Activated T-helper 1 cell treated with anti-CD3 and anti-CD28 coated beads, Interleukin-2, amount 50 U/mL, for 16 hours (primary cell): ENCODE data around the gene FBRSL1.

Experiments
- DNase-seq, 2 donors: peaks; one replicate each; pipeline ENCODE4 v3.0.0-alpha.2; 2020; ENCODE audit warnings: low read depth in 1 of 2, low spot score in 1 of 2

FBRSL1 gene

DNA sequence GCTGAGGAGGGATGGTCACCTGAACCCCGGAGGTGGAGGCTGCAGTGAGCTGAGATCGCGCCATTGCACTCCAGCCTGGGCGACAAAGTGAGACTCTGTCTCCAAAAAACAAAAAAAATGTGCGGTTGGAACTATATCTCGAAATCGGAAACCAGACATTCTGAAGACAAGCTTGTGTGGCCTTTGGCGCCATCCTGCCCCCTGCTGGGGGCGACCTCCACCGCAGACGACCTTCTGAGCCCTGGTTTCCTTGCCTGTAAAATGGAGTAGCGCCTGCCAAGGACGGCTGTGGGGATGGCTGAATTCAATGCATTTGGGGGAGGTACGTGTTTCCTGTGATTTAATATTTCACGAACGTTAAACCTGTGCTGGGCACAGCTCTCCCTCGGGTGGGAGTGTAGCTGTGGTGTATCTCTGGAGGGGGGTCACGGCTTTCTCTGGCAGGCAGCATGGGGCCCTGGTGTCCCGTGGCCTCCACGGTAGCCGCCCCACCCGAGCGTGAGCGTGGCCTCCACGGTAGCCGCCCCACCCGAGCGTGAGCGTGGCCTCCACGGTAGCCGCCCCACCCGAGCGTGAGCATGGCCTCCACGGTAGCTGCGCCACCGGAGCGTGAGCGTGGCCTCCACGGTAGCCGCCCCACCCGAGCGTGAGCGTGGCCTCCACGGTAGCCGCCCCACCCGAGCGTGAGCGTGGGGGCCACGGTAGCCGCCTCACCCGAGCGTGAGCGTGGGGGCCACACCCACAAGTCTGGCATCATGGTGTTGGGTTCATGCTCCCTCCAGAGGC lies 65.1 kb downstream of the FBRSL1 start:
- DNase-seq = no peak

DNA sequence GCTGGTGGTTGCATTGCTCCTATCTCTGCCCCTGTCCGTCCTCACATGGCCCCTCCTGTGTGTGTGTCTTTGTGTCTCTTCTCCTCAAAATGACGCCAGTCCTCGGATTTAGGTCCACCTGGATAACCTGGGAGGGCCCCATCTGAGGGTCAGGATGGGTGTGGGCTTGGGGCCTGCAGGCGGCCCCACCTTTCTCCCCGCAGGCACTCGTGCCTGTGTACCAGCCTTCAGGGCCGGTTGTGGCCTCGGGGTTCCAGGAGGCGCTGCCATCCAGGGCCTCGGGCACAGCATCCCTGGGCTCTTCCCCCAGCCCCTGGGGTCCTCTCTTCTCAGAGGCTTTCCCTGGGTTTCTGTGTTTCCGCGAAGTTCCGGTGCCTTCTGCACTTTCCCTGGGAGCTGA lies 65.7 kb downstream of the FBRSL1 start:
- no peak for DNase-seq

DNA sequence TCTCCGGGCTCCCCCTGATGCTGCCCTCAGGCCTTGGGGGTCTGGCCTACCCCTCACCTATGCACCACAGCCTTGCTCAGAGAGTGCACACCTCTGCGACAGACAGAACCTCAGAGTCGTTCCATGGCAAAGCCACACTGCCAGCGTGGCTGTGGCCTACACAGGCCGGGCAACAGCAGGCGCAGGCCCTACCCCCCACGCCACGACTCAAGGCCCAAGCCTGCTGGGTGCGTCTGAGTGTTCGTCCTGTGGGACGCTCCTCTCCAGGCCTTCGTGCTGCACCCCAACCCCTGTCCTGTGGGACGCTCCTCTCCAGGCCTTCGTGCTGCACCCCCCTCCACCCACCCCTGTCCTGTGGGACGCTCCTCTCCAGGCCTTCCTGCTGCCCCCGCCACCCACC lies 66.3 kb downstream of the FBRSL1 start:
- no peak for DNase-seq

DNA sequence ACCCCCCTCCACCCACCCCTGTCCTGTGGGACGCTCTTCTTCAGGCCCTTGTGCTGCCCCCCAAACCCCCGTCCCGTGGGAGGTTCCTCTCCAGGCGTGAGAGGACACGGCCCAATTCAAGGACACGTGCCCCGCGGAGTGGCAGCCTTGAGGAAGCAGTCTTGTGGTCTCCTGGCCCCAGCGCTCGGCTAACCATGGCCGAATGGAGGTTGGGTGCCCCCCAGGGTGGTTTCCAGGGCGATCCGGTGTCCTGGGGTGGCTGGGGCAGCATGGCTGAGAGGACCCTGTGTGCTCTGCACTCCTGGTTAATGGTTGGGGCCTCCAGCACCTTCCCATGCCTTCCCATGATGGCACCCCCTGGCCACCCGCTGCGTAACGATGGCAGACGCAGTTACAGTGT lies 66.8 kb downstream of the FBRSL1 start:
- DNase-seq = no peak

- no peak for DNase-seq
Measured at GRCh38 chr12:132557291-132558015, 67.5 kb downstream of the FBRSL1 start.

GRCh38 chr12:132558042-132558856 lies 68.3 kb downstream of the FBRSL1 start:
- no peak for DNase-seq

DNA sequence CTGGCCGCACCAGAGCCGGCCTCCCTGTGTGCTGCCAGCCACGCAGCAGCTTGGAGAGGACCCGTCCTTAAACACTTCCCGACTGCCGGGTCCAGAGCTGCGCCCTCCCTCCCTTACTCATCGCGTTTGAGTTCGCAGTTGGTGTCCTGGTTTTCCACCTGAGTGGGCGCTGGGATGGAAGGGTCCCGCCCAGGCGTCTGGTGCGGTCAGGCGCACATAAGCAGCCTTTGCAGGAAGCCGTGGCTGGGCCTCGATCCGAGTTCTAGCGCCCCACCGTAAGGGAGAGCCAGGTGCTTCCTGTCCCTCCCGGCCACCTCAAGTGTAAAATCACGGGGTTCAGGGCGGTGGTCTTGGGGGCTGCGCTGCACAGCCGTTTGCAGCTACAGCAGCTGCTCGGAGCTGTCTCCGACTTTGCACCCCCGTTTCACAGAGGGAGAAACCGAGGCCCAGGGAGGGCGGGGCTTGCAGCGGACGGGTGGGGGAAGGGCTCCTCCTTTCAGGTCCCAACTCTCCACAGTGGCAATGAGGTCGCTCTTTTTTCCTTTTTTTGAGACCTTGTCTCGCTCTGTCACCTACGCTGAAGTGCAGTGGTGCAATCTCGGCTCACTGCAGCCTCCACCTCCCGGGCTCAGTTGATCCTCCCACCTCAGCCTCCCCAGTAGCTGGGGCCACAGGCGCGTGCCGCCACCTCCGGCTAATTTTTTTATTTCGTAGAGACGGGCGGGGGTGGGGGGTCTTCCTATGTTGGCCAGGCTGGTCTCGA lies 69.1 kb downstream of the FBRSL1 start:
- DNase-seq = no peak

- peak in 1 of 2 donors; percentile 20 for DNase-seq
Measured at GRCh38 chr12:132559652-132560363, 69.9 kb downstream of the FBRSL1 start.

GRCh38 chr12:132560364-132560613 lies 70.3 kb downstream of the FBRSL1 start:
- DNase-seq = no peak

DNA sequence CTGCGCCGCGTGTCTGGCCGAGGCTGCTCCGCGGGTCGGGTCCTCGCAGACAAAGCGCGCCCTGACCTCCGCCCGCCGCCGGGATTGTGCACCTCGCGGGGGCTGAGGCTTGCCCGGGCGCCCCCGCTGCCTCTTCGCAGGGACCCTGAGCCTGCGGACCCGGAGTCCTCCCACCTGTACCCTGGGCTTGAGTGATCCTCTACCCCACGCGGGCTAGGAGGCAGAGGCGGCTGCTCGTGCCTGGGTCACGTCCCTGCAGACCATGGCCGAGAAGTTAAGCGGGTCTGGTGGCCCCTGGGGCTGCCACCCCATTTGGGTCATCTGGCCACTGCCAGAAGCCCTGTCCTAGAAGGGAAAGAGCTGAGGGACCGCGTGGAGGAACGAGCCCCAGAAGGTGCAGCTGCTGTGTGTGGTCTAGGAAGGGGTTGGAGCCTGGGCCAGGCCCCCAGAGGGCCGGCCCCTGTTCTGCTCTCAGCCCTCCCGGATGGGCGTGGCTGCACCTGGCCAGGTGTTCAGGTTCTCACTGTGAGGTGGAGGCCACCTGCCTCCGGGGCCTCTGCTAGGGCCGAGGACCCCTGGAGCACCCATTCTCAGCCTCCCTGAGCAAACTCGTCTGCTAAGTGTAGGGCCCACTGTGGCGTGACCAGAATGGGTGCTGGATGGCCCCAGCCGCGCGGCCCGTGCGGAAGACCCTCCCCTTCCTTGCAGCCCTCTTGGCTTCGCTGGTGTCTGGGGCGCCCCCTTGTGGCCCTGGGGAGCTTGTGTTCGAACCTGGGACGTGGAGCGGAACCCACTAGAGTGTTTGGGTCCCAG lies 70.9 kb downstream of the FBRSL1 start:
- peak; percentile 43 to 66 for DNase-seq
